ENCODE data around the gene RTN4RL2.

GRCh38 chr11:57469268-57469667 lies 8.9 kb downstream of the RTN4RL2 start:
- TF ChIP-seq POLR2AphosphoS5 (IDR thresholded peaks at IDR 0.05; ENCODE audit: low read depth, low read length): no peak
- no peak for TF ChIP-seq CTCF (IDR thresholded peaks at IDR 0.05)
- TF ChIP-seq SIN3A (IDR thresholded peaks at IDR 0.05; ENCODE audit: borderline replicate concordance, insufficient read depth, low read depth, low read length): no peak
- no peak for TF ChIP-seq REST (IDR thresholded peaks at IDR 0.05; ENCODE audit: insufficient read depth in 1 of 2, low read depth in 2 of 2, low read length in 1 of 2)
- no peak for TF ChIP-seq TCF7L2 (IDR thresholded peaks at IDR 0.05; ENCODE audit: low read depth, low read length)
